ENCODE data around the gene IDH3G. TPM values are rescaled to one million over a fixed set of nuclear protein-coding genes. Genes with fewer than 3 reads are reported as not detected.

IDH3G gene
- total and polyA plus RNA-seq, 9 donors, result 30.6 to 62.4 (median 53.9) TPM

DNA sequence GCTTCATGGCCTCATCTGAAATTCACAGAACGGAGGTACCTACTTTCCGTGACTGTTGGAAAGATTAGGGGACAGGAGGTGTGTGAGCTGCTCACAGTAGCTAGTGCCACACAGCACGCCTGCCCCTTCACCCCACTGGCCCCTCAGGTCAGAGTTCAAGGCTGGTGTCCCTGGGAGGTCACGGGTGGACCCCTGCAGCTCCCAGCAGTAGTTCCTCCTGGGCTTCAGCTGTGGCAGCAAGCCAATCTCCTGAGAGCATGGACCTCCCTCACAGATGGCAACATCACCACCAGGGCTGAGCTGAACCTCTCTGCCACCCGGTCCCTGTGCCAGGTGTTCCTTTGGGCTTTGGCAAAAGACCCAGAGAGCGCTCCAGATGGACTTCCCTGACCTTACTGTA is 1.8 kb downstream of the IDH3G start:
- H3K27ac ChIP-seq (ENCODE audit: low read length), result no peak overlapping the region
- 71% methylated on average over 4 of the region's 6 CpGs for WGBS (ENCODE audit: insufficient coverage)
- peaks cover 4% of the 10 kb centered on the region for H3K27me3 ChIP-seq (ENCODE audit: control insufficient read depth, insufficient read depth, low read length)
- peaks cover 22% of the 10 kb centered on the region for H3K36me3 ChIP-seq (ENCODE audit: control insufficient read depth, insufficient read depth, low read length)
- no peak for DNase-seq
- H3K4me1 ChIP-seq (ENCODE audit: control insufficient read depth, insufficient read depth, low read length), result peaks cover 21% of the 10 kb centered on the region
- H3K9me3 ChIP-seq (replicated peaks; ENCODE audit: control insufficient read depth, low read depth, low read length), result no peaks in the 10 kb centered on the region
- H3K4me3 ChIP-seq (ENCODE audit: low read length), result no peak overlapping the region

DNA sequence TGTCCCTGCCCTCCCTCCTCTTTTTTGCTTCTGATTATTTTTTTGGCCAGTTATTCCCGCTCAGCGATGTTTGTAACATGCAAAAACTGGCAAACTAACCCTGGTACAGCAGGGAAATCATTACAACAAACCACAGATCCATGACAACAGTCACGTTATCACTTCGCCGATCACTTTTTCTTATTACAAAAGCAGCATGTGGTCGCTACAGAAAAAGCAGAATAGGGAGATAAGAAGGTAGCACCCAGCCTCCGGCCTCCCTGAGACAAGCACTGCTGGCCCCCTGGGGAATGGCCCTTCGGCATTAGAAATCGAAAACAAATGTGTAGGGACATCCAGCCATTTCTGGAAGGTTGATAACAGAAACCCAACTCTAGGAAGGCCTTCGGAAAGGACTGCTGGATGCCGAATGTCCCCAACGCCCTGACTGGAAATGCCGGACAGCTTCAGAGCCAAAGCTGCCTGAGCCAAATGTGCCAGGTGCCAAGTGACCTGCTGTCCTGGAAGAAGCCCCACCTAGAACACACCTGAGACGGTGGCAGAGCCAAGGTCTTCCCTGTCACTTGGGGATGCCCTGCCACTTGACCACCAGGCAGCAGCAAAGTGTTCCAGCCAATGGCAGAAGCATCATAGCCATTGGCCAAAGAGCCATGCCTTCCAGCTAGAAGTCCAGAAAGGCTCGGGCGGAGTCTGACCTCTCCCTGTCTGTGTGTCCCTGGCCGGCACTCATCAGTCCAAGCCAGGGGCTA is 2.9 kb downstream of the IDH3G start:
- peaks cover 26% of the 10 kb centered on the region for H3K36me3 ChIP-seq (ENCODE audit: control insufficient read depth, insufficient read depth, low read length)
- no peak overlapping the region for H3K4me3 ChIP-seq (ENCODE audit: low read length)
- H3K27me3 ChIP-seq (ENCODE audit: control insufficient read depth, insufficient read depth, low read length), result peaks cover 4% of the 10 kb centered on the region
- no peaks in the 10 kb centered on the region for H3K9me3 ChIP-seq (replicated peaks; ENCODE audit: control insufficient read depth, low read depth, low read length)
- no peak overlapping the region for H3K27ac ChIP-seq (ENCODE audit: low read length)
- H3K4me1 ChIP-seq (ENCODE audit: control insufficient read depth, insufficient read depth, low read length), result peaks cover 30% of the 10 kb centered on the region
- 84% methylated on average over 15 of the region's 17 CpGs for WGBS (ENCODE audit: insufficient coverage)
- no peak for DNase-seq

DNA sequence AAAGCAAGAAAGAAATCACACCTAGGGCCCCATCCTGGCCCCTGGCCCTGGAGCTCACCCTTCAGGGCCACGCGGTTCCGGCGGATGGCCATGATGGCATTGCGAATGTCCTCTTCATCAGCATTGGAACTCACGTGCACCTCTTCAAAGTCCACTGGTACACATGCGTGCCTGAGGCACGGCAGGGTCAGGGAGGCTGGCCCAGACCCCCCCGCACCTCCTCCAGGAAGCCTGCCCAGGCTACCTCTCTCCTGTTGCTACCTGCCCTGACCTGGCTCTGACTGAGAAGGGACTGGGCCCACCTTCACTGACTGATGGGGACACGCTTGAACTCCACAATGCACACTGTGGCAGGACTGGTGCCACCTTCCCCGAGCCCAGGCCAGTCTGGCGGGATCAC is 4.5 kb downstream of the IDH3G start:
- peaks cover 29% of the 10 kb centered on the region for H3K4me1 ChIP-seq (ENCODE audit: control insufficient read depth, insufficient read depth, low read length)
- WGBS (ENCODE audit: insufficient coverage), result 93% methylated on average over 12 of the region's 12 CpGs
- H3K4me3 ChIP-seq (ENCODE audit: low read length), result no peak overlapping the region
- no peaks in the 10 kb centered on the region for H3K9me3 ChIP-seq (replicated peaks; ENCODE audit: control insufficient read depth, low read depth, low read length)
- H3K27ac ChIP-seq (ENCODE audit: low read length), result no peak overlapping the region
- DNase-seq, result no peak
- H3K36me3 ChIP-seq (ENCODE audit: control insufficient read depth, insufficient read depth, low read length), result peaks cover 37% of the 10 kb centered on the region
- H3K27me3 ChIP-seq (ENCODE audit: control insufficient read depth, insufficient read depth, low read length), result peaks cover 4% of the 10 kb centered on the region

DNA sequence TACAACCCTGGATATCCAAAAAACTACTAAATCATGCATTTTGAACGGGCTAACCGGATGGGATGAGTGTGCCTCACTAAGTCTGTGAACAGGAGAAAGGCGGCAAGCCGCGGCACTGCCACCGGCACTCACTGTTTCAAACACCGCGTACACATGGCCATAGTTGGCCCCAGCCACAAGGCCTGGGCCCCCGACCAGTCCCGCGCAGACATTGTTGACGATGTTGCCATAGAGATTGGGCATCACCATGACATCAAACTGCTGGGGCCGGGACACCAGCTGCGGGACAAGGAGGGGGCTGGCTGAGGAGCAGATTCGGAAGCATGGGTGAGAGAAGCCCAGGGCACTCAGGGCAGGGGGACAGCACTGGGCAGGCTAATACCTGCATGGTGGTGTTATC is 7.5 kb downstream of the IDH3G start:
- Histone ChIP-seq H3K27me3 (ENCODE audit: control insufficient read depth, insufficient read depth, low read length) (peaks cover 4% of the 10 kb centered on the region), H3K4me3 (ENCODE audit: low read length) (no peak overlapping the region), H3K27ac (ENCODE audit: low read length) (no peak overlapping the region), H3K36me3 (ENCODE audit: control insufficient read depth, insufficient read depth, low read length) (peaks cover 36% of the 10 kb centered on the region), H3K4me1 (ENCODE audit: control insufficient read depth, insufficient read depth, low read length) (peaks cover 37% of the 10 kb centered on the region), H3K9me3 (replicated peaks; ENCODE audit: control insufficient read depth, low read depth, low read length) (no peaks in the 10 kb centered on the region)
- no peak for DNase-seq
- WGBS (ENCODE audit: insufficient coverage), result 84% methylated on average over 11 of the region's 15 CpGs

DNA sequence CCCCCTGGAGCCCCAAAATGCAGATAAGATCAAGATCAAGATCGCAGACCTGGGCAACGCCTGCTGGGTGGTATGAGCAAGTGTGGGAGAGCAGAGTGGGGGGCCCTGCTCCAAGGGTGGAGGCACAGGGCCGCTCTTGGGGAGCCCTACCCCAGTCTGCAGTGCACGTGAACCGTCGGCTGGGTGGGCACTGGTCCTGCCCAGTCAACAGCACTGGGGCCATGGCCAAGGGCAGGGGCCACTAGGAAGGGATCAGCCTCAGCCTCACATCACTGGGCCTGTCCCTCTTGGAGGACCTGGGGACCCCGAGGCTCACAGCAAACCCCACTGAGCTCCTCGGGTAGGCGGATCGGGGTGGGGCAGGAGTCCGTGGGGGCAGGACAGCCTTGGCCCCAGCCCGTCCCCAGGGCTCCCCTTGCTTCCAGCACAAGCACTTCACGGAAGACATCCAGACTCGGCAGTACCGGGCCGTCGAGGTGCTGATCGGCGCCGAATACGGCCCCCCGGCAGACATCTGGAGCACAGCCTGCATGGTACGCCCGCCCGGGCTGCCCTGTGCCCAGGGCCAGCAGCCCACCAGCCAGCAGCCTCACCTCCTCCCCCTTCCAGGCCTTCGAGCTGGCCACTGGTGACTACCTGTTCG is 9.7 kb downstream of the IDH3G start:
- Histone ChIP-seq H3K4me3 (ENCODE audit: low read length) (no peak overlapping the region), H3K4me1 (ENCODE audit: control insufficient read depth, insufficient read depth, low read length) (peaks cover 56% of the 10 kb centered on the region)
- WGBS (ENCODE audit: insufficient coverage), result 89% methylated on average over 24 of the region's 27 CpGs

DNA sequence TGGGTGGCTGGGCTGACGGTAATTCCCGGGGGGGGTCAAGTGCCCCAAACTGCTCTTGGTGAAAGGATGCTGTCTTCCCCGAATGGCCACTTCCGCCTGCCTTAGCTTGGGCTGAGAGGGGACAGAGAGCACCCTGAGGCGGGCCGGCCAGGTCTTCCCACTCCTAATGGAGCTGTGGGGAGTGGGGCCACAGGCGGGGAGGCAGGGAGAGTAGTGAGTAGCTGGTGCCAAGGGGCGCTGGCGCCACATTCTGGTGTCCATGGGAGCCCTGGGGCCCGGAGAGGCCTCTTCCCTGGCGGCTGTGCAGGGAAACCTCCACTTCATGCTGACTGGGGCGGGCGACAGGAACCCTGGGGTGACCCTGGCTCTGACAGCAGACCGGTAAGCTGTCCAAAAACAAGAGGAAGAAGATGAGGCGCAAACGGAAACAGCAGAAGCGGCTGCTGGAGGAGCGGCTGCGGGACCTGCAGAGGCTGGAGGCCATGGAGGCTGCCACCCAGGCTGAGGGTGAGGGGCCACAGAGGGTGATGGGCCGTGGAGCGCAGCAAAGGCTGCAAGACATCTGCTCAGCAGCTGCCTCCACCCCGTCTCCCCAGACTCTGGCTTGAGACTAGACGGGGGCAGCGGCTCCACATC is 10.7 kb downstream of the IDH3G start:
- no peak for DNase-seq
- H3K27me3 ChIP-seq (ENCODE audit: control insufficient read depth, insufficient read depth, low read length), result no peaks in the 10 kb centered on the region
- H3K9me3 ChIP-seq (replicated peaks; ENCODE audit: control insufficient read depth, low read depth, low read length), result no peaks in the 10 kb centered on the region
- no peak overlapping the region for H3K4me3 ChIP-seq (ENCODE audit: low read length)
- no peak overlapping the region for H3K27ac ChIP-seq (ENCODE audit: low read length)
- WGBS (ENCODE audit: insufficient coverage), result 55% methylated on average over 19 of the region's 24 CpGs
- peaks cover 57% of the 10 kb centered on the region for H3K4me1 ChIP-seq (ENCODE audit: control insufficient read depth, insufficient read depth, low read length)
- H3K36me3 ChIP-seq (ENCODE audit: control insufficient read depth, insufficient read depth, low read length), result peaks cover 26% of the 10 kb centered on the region

More for the DNA sequence above, 9.7 kb downstream of the IDH3G start:
- Histone ChIP-seq H3K9me3 (replicated peaks; ENCODE audit: control insufficient read depth, low read depth, low read length) (no peaks in the 10 kb centered on the region), H3K27me3 (ENCODE audit: control insufficient read depth, insufficient read depth, low read length) (no peaks in the 10 kb centered on the region), H3K36me3 (ENCODE audit: control insufficient read depth, insufficient read depth, low read length) (peaks cover 27% of the 10 kb centered on the region), H3K27ac (ENCODE audit: low read length) (no peak overlapping the region)
- DNase-seq, result no peak

DNA sequence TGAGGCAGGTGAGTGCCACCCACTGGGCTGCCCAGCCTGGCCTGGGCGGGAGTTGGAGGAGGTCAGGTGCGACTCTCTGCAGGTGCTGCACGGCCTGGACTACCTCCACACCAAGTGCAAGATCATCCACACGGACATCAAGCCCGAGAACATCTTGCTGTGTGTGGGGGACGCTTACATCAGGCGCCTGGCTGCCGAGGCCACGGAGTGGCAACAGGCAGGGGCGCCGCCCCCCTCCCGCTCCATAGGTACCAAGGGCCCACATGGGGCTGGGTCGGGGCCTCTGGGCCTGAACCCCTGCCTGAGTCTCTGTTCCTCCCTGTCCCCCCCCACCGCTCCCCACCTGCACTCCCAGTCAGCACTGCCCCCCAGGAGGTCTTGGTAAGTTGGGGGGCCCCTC is 11.3 kb downstream of the IDH3G start:
- no peak overlapping the region for H3K27ac ChIP-seq (ENCODE audit: low read length)
- no peak for DNase-seq
- H3K9me3 ChIP-seq (replicated peaks; ENCODE audit: control insufficient read depth, low read depth, low read length), result no peaks in the 10 kb centered on the region
- peaks cover 57% of the 10 kb centered on the region for H3K4me1 ChIP-seq (ENCODE audit: control insufficient read depth, insufficient read depth, low read length)
- H3K4me3 ChIP-seq (ENCODE audit: low read length), result peak overlapping the region; percentile 24
- WGBS (ENCODE audit: insufficient coverage), result 78% methylated on average over 8 of the region's 14 CpGs
- H3K27me3 ChIP-seq (ENCODE audit: control insufficient read depth, insufficient read depth, low read length), result no peaks in the 10 kb centered on the region
- peaks cover 26% of the 10 kb centered on the region for H3K36me3 ChIP-seq (ENCODE audit: control insufficient read depth, insufficient read depth, low read length)

DNA sequence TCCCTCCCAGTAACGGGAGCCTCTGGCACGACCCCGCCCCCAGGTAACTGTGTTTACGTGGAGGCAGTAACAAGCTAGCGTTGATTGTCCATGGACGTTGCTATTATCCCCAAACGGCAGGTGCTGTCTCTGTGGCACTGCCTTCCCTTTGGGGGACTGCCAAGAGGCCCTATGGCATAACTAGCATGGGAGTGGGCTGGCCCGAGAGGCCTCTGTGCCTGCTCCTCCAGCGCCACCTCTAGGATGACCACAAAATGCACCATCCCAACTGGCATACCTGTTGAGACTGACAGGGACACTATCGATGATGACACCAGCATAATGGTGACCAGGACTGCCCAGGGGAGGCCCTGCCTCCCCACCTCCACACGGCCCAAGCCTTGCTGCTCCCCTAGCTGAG is 11.9 kb downstream of the IDH3G start:
- Histone ChIP-seq H3K27ac (ENCODE audit: low read length) (peak overlapping the region; percentile 73), H3K9me3 (replicated peaks; ENCODE audit: control insufficient read depth, low read depth, low read length) (no peaks in the 10 kb centered on the region), H3K4me3 (ENCODE audit: low read length) (peak overlapping the region; percentile 47), H3K36me3 (ENCODE audit: control insufficient read depth, insufficient read depth, low read length) (peaks cover 26% of the 10 kb centered on the region), H3K27me3 (ENCODE audit: control insufficient read depth, insufficient read depth, low read length) (peaks cover 3% of the 10 kb centered on the region), H3K4me1 (ENCODE audit: control insufficient read depth, insufficient read depth, low read length) (peaks cover 57% of the 10 kb centered on the region)
- peak; percentile 70 for DNase-seq
- 62% methylated on average over 10 of the region's 11 CpGs for whole genome bisulfite sequencing (ENCODE audit: insufficient coverage)

DNA sequence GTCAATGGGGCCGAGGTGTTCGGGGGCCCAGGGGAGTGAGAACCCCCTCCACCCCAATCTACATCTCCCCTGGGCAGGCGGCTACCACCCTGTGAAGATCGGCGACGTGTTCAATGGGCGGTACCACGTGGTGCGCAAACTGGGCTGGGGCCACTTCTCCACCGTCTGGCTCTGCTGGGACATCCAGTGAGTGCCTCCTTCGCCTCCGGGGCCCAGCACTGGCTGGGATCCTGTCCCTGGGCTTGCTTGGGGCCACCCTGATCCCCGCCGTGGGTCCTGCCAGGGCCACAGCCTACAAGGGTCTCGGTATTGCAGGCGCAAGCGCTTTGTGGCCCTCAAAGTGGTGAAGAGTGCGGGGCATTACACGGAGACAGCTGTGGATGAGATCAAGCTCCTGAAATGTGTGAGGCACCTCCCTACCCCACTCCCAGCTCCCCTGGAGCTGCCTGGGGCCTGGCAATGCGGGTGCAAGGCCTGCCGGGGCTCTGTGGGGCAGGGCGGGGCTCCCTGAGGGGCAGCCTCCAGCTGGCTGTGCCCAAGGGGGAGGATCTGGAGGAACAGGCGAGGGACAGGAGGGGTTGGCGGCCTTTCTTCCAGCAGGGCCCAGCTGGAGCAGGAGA is 12.6 kb downstream of the IDH3G start:
- H3K4me1 ChIP-seq (ENCODE audit: control insufficient read depth, insufficient read depth, low read length), result peaks cover 50% of the 10 kb centered on the region
- H3K27ac ChIP-seq (ENCODE audit: low read length), result peak overlapping the region; percentile 73
- DNase-seq, result peak; percentile 40
- H3K9me3 ChIP-seq (replicated peaks; ENCODE audit: control insufficient read depth, low read depth, low read length), result no peaks in the 10 kb centered on the region
- peaks cover 22% of the 10 kb centered on the region for H3K36me3 ChIP-seq (ENCODE audit: control insufficient read depth, insufficient read depth, low read length)
- 74% methylated on average over 20 of the region's 24 CpGs for WGBS (ENCODE audit: insufficient coverage)
- peak overlapping the region; percentile 47 for H3K4me3 ChIP-seq (ENCODE audit: low read length)
- H3K27me3 ChIP-seq (ENCODE audit: control insufficient read depth, insufficient read depth, low read length), result peaks cover 6% of the 10 kb centered on the region
